WERI-Rb-1 (cell line): ENCODE data around the gene FAM193A.
"Not testable (repeated sequence)": the region's sequence is repeated elsewhere in the genome, so short reads cannot be mapped to it uniquely, and the experiment has no call there.

Experiments
- DNase-seq: peaks from one replicate; pipeline ENCODE4 v3.0.0-alpha.2; 2020
- H3K27ac ChIP-seq: fragments of 250-450 bp; sonication (Bioruptor Pico); 2 replicates; pipeline ENCODE4 v1.5.1; 2020; ENCODE audit warnings: mild to moderate bottlenecking, moderate library complexity
- H3K27me3 ChIP-seq: fragments of 250-450 bp; sonication (Bioruptor Pico); 2 replicates; pipeline ENCODE4 v1.5.1; 2021; ENCODE audit warnings: mild to moderate bottlenecking, low read depth, moderate library complexity; ENCODE audit not compliant: insufficient read depth, severe bottlenecking
- H3K36me3 ChIP-seq: fragments of 250-450 bp; sonication (Bioruptor Pico); 2 replicates; pipeline ENCODE4 v1.5.1; 2020; ENCODE audit warnings: mild to moderate bottlenecking, moderate library complexity
- H3K4me3 ChIP-seq: 2 replicates; pipeline ENCODE4 v1.5.1; 2011; ENCODE audit warnings: low read depth, mild to moderate bottlenecking, control low read depth, low read length
- H3K9me3 ChIP-seq: fragments of 250-450 bp; sonication (Bioruptor Pico); 2 replicates; pipeline ENCODE4 v1.5.1; 2021; ENCODE audit warnings: mild to moderate bottlenecking, moderate library complexity; ENCODE audit not compliant: severe bottlenecking
- CTCF ChIP-seq: IDR thresholded peaks from 2 replicates; pipeline ENCODE4 v1.5.1; 2011; ENCODE audit warnings: low read depth, mild to moderate bottlenecking, control low read depth, inconsistent platforms, low read length

FAM193A gene

DNA sequence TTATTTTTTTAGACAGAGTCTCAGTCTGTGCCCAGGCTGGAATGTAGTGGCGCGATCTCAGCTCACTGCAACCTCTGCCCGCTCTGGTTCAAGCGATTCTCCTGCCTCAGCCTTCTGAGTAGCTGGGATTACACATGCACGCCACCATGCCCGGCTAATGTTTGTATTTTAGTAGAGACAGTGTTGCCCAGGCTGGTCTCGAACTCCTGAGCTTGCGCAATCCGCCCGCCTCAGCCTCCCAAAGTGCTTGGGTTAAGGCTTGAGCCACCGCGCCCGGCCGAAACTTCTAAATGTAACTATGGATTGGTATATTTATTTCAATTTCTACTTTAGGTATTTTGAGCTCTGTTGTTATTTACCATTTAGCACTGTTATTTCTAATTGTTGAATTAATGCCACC, 79.4 kb downstream of the FAM193A start:
- H3K27me3 ChIP-seq = no peaks in the 10 kb centered on the region
- H3K36me3 ChIP-seq = peaks cover under 1% of the 10 kb centered on the region
- no peak overlapping the region for H3K4me3 ChIP-seq
- H3K9me3 ChIP-seq = no peaks in the 10 kb centered on the region
- no peak for DNase-seq
- TF ChIP-seq CTCF = no peak
- H3K27ac ChIP-seq = no peak overlapping the region

GRCh38 chr4:2617955-2618354, 81.5 kb downstream of the FAM193A start:
- Histone ChIP-seq H3K36me3 (peaks cover 6% of the 10 kb centered on the region), H3K4me3 (no peak overlapping the region), H3K27me3 (no peaks in the 10 kb centered on the region), H3K9me3 (no peaks in the 10 kb centered on the region), H3K27ac (no peak overlapping the region)
- no peak for TF ChIP-seq CTCF
- DNase-seq = no peak

DNA sequence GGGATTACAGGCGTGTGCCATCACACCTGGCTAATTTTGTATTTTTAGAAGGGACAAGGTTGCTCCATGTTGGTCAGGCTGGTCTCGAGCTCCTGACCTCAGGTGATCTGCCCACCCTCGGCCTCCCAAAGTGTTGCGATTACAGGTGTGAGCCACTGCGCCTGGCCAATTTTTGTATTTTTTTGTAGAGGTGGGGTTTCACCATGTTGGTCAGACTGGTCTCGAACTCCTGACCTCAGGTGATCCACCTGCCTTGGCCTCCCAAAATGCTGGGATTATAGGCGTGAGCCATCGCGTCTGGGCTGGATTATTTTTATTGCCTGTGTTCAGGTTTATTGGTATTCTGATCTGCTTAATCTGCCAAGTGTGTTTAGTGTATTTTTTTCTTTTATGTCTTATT, 82.3 kb downstream of the FAM193A start:
- H3K27ac ChIP-seq, H3K9me3 ChIP-seq: not testable (repeated sequence)

GRCh38 chr4:2619459-2619858, 83.0 kb downstream of the FAM193A start:
- TF ChIP-seq CTCF = no peak
- no peak overlapping the region for H3K27ac ChIP-seq
- peaks cover 6% of the 10 kb centered on the region for H3K36me3 ChIP-seq
- DNase-seq = no peak
- no peaks in the 10 kb centered on the region for H3K9me3 ChIP-seq
- H3K4me3 ChIP-seq = no peak overlapping the region
- H3K27me3 ChIP-seq = no peaks in the 10 kb centered on the region

More for the DNA sequence above, 82.3 kb downstream of the FAM193A start:
- DNase-seq, H3K4me3 ChIP-seq, H3K36me3 ChIP-seq, H3K27me3 ChIP-seq: not testable (repeated sequence)

GRCh38 chr4:2621419-2621818, 85.0 kb downstream of the FAM193A start:
- no peaks in the 10 kb centered on the region for H3K27me3 ChIP-seq
- no peaks in the 10 kb centered on the region for H3K9me3 ChIP-seq
- H3K36me3 ChIP-seq = peaks cover 21% of the 10 kb centered on the region
- H3K4me3 ChIP-seq = no peak overlapping the region
- no peak for TF ChIP-seq CTCF
- DNase-seq = no peak
- H3K27ac ChIP-seq = no peak overlapping the region

DNA sequence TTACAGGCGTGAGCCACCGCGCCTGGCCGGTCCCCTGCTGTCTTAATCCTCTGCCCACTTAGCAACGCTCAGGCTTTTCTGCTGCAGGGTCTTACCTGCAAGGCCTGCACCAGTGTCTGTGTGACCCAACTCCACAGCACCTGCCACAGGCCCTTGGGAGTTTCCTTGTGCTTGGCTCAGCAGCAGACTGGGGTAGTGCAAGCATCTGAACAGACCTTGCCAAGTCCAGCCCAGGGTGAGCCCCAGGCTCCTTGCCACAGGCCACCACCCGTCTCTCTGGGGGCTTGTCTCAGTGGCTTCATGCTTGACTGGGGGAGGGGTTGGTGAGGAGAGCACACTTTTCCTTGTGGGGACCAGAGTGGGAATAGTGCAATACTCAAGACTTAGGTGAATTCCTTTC, 87.0 kb downstream of the FAM193A start:
- TF ChIP-seq CTCF = no peak
- no peaks in the 10 kb centered on the region for H3K27me3 ChIP-seq
- peaks cover 38% of the 10 kb centered on the region for H3K36me3 ChIP-seq
- H3K4me3 ChIP-seq = no peak overlapping the region
- no peak for DNase-seq
- no peak overlapping the region for H3K27ac ChIP-seq
- no peaks in the 10 kb centered on the region for H3K9me3 ChIP-seq
